ENCODE measurements around the gene C4orf51.

Gene C4orf51

DNA sequence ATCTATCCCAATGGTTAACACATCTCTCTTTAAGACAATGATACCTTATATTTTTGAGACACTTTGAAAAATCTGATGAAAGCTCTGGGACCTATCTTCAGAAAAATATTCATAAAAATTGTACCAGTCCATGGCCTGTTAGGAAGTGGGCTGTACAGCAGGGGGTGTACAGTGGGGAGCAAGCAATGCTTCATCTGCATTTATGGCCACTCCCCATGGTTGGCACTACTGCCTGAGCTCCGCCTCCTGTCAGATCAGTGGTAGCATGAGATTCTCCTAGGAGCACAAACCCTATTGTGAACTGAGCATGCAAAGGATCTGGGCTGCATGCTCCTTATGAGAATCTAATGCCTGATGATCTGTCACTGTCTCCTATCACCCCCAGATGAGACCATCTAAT lies 42.6 kb downstream of the C4orf51 start:
- TF ChIP-seq SPI1 (IDR thresholded peaks at IDR 0.05; ENCODE audit: borderline replicate concordance, low read depth) (no peak), POLR2AphosphoS5 (IDR thresholded peaks at IDR 0.05; ENCODE audit: low read depth) (no peak), GABPA (IDR thresholded peaks at IDR 0.05; ENCODE audit: low read depth) (no peak)
- TF ChIP-seq, protein P1, sequence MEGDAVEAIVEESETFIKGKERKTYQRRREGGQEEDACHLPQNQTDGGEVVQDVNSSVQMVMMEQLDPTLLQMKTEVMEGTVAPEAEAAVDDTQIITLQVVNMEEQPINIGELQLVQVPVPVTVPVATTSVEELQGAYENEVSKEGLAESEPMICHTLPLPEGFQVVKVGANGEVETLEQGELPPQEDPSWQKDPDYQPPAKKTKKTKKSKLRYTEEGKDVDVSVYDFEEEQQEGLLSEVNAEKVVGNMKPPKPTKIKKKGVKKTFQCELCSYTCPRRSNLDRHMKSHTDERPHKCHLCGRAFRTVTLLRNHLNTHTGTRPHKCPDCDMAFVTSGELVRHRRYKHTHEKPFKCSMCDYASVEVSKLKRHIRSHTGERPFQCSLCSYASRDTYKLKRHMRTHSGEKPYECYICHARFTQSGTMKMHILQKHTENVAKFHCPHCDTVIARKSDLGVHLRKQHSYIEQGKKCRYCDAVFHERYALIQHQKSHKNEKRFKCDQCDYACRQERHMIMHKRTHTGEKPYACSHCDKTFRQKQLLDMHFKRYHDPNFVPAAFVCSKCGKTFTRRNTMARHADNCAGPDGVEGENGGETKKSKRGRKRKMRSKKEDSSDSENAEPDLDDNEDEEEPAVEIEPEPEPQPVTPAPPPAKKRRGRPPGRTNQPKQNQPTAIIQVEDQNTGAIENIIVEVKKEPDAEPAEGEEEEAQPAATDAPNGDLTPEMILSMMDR (IDR thresholded peaks at IDR 0.05; ENCODE audit: insufficient read depth, low read length): no peak
- TF ChIP-seq, protein P2, sequence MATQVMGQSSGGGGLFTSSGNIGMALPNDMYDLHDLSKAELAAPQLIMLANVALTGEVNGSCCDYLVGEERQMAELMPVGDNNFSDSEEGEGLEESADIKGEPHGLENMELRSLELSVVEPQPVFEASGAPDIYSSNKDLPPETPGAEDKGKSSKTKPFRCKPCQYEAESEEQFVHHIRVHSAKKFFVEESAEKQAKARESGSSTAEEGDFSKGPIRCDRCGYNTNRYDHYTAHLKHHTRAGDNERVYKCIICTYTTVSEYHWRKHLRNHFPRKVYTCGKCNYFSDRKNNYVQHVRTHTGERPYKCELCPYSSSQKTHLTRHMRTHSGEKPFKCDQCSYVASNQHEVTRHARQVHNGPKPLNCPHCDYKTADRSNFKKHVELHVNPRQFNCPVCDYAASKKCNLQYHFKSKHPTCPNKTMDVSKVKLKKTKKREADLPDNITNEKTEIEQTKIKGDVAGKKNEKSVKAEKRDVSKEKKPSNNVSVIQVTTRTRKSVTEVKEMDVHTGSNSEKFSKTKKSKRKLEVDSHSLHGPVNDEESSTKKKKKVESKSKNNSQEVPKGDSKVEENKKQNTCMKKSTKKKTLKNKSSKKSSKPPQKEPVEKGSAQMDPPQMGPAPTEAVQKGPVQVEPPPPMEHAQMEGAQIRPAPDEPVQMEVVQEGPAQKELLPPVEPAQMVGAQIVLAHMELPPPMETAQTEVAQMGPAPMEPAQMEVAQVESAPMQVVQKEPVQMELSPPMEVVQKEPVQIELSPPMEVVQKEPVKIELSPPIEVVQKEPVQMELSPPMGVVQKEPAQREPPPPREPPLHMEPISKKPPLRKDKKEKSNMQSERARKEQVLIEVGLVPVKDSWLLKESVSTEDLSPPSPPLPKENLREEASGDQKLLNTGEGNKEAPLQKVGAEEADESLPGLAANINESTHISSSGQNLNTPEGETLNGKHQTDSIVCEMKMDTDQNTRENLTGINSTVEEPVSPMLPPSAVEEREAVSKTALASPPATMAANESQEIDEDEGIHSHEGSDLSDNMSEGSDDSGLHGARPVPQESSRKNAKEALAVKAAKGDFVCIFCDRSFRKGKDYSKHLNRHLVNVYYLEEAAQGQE (IDR thresholded peaks at IDR 0.05; ENCODE audit: insufficient replicate concordance, low read depth): no peak
- Histone ChIP-seq H3K4me3 (replicated peaks; ENCODE audit: insufficient read depth, low read length) (no peak overlapping the region), H3K27ac (replicated peaks) (no peak overlapping the region), H3K27me3 (ENCODE audit: insufficient read depth, poor library complexity, severe bottlenecking) (no peaks in the 10 kb centered on the region)
- DNase-seq (ENCODE audit: low read depth in 1 of 2, low spot score in 1 of 2): no peak

DNA sequence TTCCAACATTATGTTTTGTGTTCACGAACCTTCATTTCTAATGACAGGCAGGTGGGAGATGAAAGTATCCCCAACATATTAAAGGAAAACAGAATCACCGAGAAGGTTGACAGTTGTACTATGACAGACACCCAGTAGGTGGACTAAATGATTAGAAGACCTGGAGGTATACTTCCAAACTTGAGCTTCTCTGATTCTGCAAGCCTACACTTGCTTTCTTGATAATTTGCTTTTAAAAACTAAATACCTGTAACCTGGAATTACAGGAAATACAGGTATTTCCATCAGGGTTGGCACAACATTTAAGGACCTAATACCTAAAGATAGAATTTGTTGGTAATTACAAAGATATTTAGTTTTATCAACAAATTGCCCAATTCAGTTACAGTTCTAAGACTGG lies 43.4 kb downstream of the C4orf51 start:
- no peak for TF ChIP-seq SPI1 (IDR thresholded peaks at IDR 0.05; ENCODE audit: borderline replicate concordance, low read depth)
- no peak for TF ChIP-seq POLR2AphosphoS5 (IDR thresholded peaks at IDR 0.05; ENCODE audit: low read depth)
- TF ChIP-seq, protein P1 (IDR thresholded peaks at IDR 0.05; ENCODE audit: insufficient read depth, low read length): no peak
- TF ChIP-seq, protein P2 (IDR thresholded peaks at IDR 0.05; ENCODE audit: insufficient replicate concordance, low read depth): no peak
- no peak for TF ChIP-seq GABPA (IDR thresholded peaks at IDR 0.05; ENCODE audit: low read depth)
- no peak overlapping the region for H3K27ac ChIP-seq (replicated peaks)
- no peaks in the 10 kb centered on the region for H3K27me3 ChIP-seq (ENCODE audit: insufficient read depth, poor library complexity, severe bottlenecking)
- no peak for DNase-seq (ENCODE audit: low read depth in 1 of 2, low spot score in 1 of 2)
- no peak overlapping the region for H3K4me3 ChIP-seq (replicated peaks; ENCODE audit: insufficient read depth, low read length)

DNA sequence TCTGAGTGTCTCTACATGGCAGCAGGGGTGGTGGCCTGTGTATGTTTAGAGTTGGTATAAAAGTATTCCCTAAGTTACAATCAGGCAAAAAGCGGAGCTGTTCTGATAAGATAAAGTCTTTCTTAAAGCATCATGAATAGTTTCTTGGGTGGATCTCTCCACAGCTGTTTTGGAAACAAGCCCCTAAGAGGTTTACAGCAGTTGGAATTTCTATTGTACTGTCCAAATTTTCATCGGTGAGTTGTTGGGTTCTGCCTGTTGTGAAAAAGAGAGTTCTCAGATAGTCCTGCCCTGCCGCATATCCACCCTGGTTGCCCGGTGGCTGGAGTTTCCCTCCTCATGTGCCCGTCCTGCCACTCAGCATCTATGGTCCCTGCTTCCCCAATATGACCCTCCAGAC lies 50.1 kb downstream of the C4orf51 start:
- H3K4me3 ChIP-seq (replicated peaks; ENCODE audit: insufficient read depth, low read length): no peak overlapping the region
- no peak for DNase-seq (ENCODE audit: low read depth in 1 of 2, low spot score in 1 of 2)
- no peak overlapping the region for H3K27ac ChIP-seq (replicated peaks)
- peaks cover 18% of the 10 kb centered on the region for H3K27me3 ChIP-seq (ENCODE audit: insufficient read depth, poor library complexity, severe bottlenecking)
- TF ChIP-seq SPI1 (IDR thresholded peaks at IDR 0.05; ENCODE audit: borderline replicate concordance, low read depth) (no peak), GABPA (IDR thresholded peaks at IDR 0.05; ENCODE audit: low read depth) (no peak), POLR2AphosphoS5 (IDR thresholded peaks at IDR 0.05; ENCODE audit: low read depth) (no peak)
- TF ChIP-seq, protein P2 (IDR thresholded peaks at IDR 0.05; ENCODE audit: insufficient replicate concordance, low read depth): no peak
- TF ChIP-seq, protein P1 (IDR thresholded peaks at IDR 0.05; ENCODE audit: insufficient read depth, low read length): no peak
